ENCODE data around the gene TCN1. TPM values are rescaled to one million over a fixed set of nuclear protein-coding genes. Genes with fewer than 3 reads are reported as not detected.
A peak's percentile ranks its signal among the peaks of the same experiment; 100 is the strongest.

The TCN1 gene
- total and polyA plus RNA-seq, 9 of the 15 experiments (the other 6 are each of a cell fraction or from before 2014, with no cell fraction given) = 0.63 to 25.9 (median 8.0) TPM

DNA sequence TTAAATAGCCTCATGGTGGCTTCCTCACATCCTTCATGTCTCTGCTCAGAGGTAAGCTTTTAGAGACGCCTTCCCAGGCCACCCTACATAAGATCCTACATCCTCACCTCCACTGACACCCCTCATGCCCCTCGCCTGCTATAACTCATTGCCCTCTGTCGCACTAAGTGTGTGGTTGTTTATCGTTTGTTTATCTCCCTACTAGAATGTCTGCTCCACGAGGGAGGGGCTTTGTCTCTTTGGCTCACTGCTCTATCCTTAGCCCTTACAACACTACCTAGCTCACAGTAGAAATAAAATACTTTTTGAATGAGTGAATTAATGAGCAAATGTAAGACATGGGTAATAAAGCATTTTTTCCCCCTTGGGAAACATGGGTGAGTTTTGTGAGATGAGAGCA, 19.7 kb downstream of the TCN1 start:
- peak overlapping the region; percentile 36; the same call in 1 of the 2 replicates for H3K4me2 ChIP-seq (ENCODE audit: insufficient read depth, low read length)
- peak overlapping the region; percentile 39 for H3K27ac ChIP-seq (ENCODE audit: extremely low read depth, low read depth, low read length)
- no peaks in the 10 kb centered on the region for H3K79me2 ChIP-seq (ENCODE audit: control insufficient read depth, insufficient read depth, low read length)
- FAIRE-seq = peak; percentile 46
- H2AFZ ChIP-seq (ENCODE audit: low read depth, low read length) = peak overlapping the region; percentile 84
- H3K4me1 ChIP-seq (replicated peaks in 1 of 2; ENCODE audit: control insufficient read depth in 2 of 2, insufficient read depth in 2 of 2, low read length in 2 of 2) = peaks cover 4 to 39% of the 10 kb centered on the region in 2 experiments; a peak in 3 of 5 replicates
- H4K20me1 ChIP-seq (replicated peaks; ENCODE audit: control insufficient read depth, insufficient read depth, low read length) = no peaks in the 10 kb centered on the region
- no peak overlapping the region for H3K4me3 ChIP-seq
- H3K27me3 ChIP-seq (ENCODE audit: control insufficient read depth in 2 of 2, insufficient read depth in 2 of 2, low read length in 2 of 2) = no peaks in the 10 kb centered on the region
- in situ Hi-C loops (cut with MboI) (no loop called here), intact Hi-C loops (cut with micrococcal nuclease) (no loop called here)
- no peaks in the 10 kb centered on the region for H3K36me3 ChIP-seq (ENCODE audit: control insufficient read depth, insufficient read depth, low read length)
- H3K9me3 ChIP-seq (replicated peaks; ENCODE audit: control insufficient read depth, insufficient read depth, low read depth, low read length) = no peaks in the 10 kb centered on the region
- ATAC-seq = peak; percentile 73
- no peaks in the 10 kb centered on the region for H3K9me1 ChIP-seq (ENCODE audit: control insufficient read depth, insufficient read depth, low read length)
- BruUV-seq (replicated peaks) = no TSS peak
- 18% methylated on average over 5 of the region's 5 CpGs for WGBS (ENCODE audit: insufficient coverage, low coverage, missing lambda C conversion rate)
- H3K9ac ChIP-seq (ENCODE audit: insufficient read depth in 1 of 2, low read depth in 2 of 2, low read length in 2 of 2) = peak overlapping the region in 1 of 2 experiments; percentile 15; a peak in 1 of 4 replicates
- CTCF ChIA-PET (ENCODE audit: low intra/inter-chr PET ratio) = no interaction called here
- DNase-seq (ENCODE audit: extremely low read depth in 1 of 4, low spot score in 3 of 4) = no peak
- POLR2A ChIA-PET = interaction anchor here (0.6 to 1.2 kb wide), 5 partner anchors 9 to 651 kb away, joined by 3 to 5 read pairs (median 3); no protein-coding TSS in a partner anchor
- TF ChIP-seq ZNF584 (CRISPR knock-in tag; IDR thresholded peaks at IDR 0.05; ENCODE audit: low read depth) (no peak), CREBBP (IDR thresholded peaks at IDR 0.05; ENCODE audit: low read depth, low read length) (no peak), ZNF23 (CRISPR knock-in tag; IDR thresholded peaks at IDR 0.05) (no peak), KLF6 (CRISPR knock-in tag; IDR thresholded peaks at IDR 0.05; ENCODE audit: borderline replicate concordance) (no peak), ZNF3 (CRISPR knock-in tag; IDR thresholded peaks at IDR 0.05) (no peak), ZNF212 (CRISPR knock-in tag; IDR thresholded peaks at IDR 0.05) (no peak), MAFG (tag; conservative IDR thresholded peaks at IDR 0.05) (no peak), ZNF507 (tag; conservative IDR thresholded peaks at IDR 0.05) (no peak), ATF1 (CRISPR knock-in tag; IDR thresholded peaks at IDR 0.05) (no peak), ATF1 (tag; IDR thresholded peaks at IDR 0.05) (no peak), FOXK2 (conservative IDR thresholded peaks at IDR 0.05 in 1 of 2, IDR thresholded peaks at IDR 0.05 in 1 of 2; ENCODE audit: low read depth in 2 of 2) (peak; percentile 25 to 60; a peak in 1 of 4 replicates), TCF3 (CRISPR knock-in tag; IDR thresholded peaks at IDR 0.05) (0 out of 2 replicates have a peak, but pooled peaks have one; percentile 11), ZNF263 (CRISPR knock-in tag; IDR thresholded peaks at IDR 0.05; ENCODE audit: borderline replicate concordance) (no peak), HDAC1 (IDR thresholded peaks at IDR 0.05) (no peak), ZNF165 (CRISPR knock-in tag; IDR thresholded peaks at IDR 0.05; ENCODE audit: borderline replicate concordance) (no peak), GATA2 (CRISPR knock-in tag; IDR thresholded peaks at IDR 0.05) (no peak), HLTF (IDR thresholded peaks at IDR 0.05) (no peak), NFXL1 (CRISPR knock-in tag; IDR thresholded peaks at IDR 0.05) (no peak), RFX7 (CRISPR knock-in tag; IDR thresholded peaks at IDR 0.05) (no peak), TAF1 (IDR thresholded peaks at IDR 0.05; ENCODE audit: control insufficient read depth, extremely low read depth, insufficient read depth, low read length, severe bottlenecking) (no peak)
- TF ChIP-seq, protein P1, sequence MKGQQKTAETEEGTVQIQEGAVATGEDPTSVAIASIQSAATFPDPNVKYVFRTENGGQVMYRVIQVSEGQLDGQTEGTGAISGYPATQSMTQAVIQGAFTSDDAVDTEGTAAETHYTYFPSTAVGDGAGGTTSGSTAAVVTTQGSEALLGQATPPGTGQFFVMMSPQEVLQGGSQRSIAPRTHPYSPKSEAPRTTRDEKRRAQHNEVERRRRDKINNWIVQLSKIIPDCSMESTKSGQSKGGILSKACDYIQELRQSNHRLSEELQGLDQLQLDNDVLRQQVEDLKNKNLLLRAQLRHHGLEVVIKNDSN (CRISPR knock-in tag; IDR thresholded peaks at IDR 0.05) = no peak
- TF ChIP-seq, protein P2, sequence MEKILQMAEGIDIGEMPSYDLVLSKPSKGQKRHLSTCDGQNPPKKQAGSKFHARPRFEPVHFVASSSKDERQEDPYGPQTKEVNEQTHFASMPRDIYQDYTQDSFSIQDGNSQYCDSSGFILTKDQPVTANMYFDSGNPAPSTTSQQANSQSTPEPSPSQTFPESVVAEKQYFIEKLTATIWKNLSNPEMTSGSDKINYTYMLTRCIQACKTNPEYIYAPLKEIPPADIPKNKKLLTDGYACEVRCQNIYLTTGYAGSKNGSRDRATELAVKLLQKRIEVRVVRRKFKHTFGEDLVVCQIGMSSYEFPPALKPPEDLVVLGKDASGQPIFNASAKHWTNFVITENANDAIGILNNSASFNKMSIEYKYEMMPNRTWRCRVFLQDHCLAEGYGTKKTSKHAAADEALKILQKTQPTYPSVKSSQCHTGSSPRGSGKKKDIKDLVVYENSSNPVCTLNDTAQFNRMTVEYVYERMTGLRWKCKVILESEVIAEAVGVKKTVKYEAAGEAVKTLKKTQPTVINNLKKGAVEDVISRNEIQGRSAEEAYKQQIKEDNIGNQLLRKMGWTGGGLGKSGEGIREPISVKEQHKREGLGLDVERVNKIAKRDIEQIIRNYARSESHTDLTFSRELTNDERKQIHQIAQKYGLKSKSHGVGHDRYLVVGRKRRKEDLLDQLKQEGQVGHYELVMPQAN (IDR thresholded peaks at IDR 0.05; ENCODE audit: borderline replicate concordance) = no peak

All from K562 (cell line).